Testis (tissue), 3 donors: Measurements from ENCODE around the gene RSBN1L. TPM values are rescaled to one million over a fixed set of nuclear protein-coding genes. Genes with fewer than 3 reads are reported as not detected.
A peak's percentile ranks its signal among the peaks of the same experiment; 100 is the strongest.

Experiments
- DNase-seq: peaks from one replicate; pipeline ENCODE4 v3.0.0-alpha.2; 2019
- H3K27ac ChIP-seq, 2 donors: fragments of 200-600 bp; sonication (generic); one replicate each; pipeline ENCODE4 v1.5.1; 2019
- H3K27me3 ChIP-seq: fragments of 200-600 bp; sonication (generic); one replicate; pipeline ENCODE4 v1.5.1; 2019
- H3K36me3 ChIP-seq: fragments of 200-600 bp; sonication (generic); one replicate; pipeline ENCODE4 v1.5.1; 2017; ENCODE audit warnings: low read depth; ENCODE audit errors: missing control alignments
- H3K4me1 ChIP-seq: fragments of 200-600 bp; sonication (generic); one replicate; pipeline ENCODE4 v1.5.1; 2019
- H3K4me3 ChIP-seq, 2 donors: fragments of 200-600 bp; sonication (generic); one replicate each; pipeline ENCODE4 v1.5.1; 2017 to 2019
- H3K9me3 ChIP-seq: fragments of 200-600 bp; sonication (generic); one replicate; pipeline ENCODE4 v1.5.1; 2017
- CTCF ChIP-seq, 3 experiments: fragments of 450-650 bp in 2 of 3; fragments of 200-600 bp in 1 of 3; sonication (generic) in 1 of 3; IDR thresholded peaks; one replicate each; pipeline ENCODE4 v1.5.1; 2016 to 2019; ENCODE audit warnings: antibody characterized with exemption in 3 of 3, mild to moderate bottlenecking in 2 of 3, moderate library complexity in 1 of 3
- POLR2A ChIP-seq: fragments of 450-650 bp; IDR thresholded peaks from one replicate; pipeline ENCODE4 v1.6.1; 2017; ENCODE audit warnings: antibody characterized with exemption, mild to moderate bottlenecking, moderate library complexity
- WGBS, 2 donors: methylation state at CpG; one replicate each; pipeline ENCODE4 v1.1.5; 2018; 5-methylcytosine and 5-hydroxymethylcytosine counted together
- intact Hi-C: fragments of 100-400 bp; cut with DNase I; formaldehyde crosslinking; loops from one replicate; pipeline ENCODE4 v1.15.1; 2023; ENCODE audit warnings: low total_unique reads
- polyA plus RNA-seq: library from polyadenylated mRNA; stranded (reverse); fragments of 350-450 nt; fragmentation: Illumina TruSeq; extraction: RNeasy Lipid Tissue Mini Kit (QIAGEN cat#74804); gene quantifications from one replicate; pipeline ENCODE4 v1.2.3, GENCODE V29; 2014; ENCODE audit warnings: low read depth, low replicate concordance; ENCODE audit not compliant: insufficient read depth
- total RNA-seq, 2 donors: library from RNA; depleted of rRNA; stranded (reverse); fragments of >200 nt; gene quantifications; one replicate each; pipeline ENCODE4 v1.2.3, GENCODE V29; 2016

The RSBN1L gene
- total and polyA plus RNA-seq, 3 donors from 2014 or later, result 33.0 to 40.1 (median 38.1) TPM

- Histone ChIP-seq H3K4me3 (no peak overlapping the region), H3K27ac (no peak overlapping the region), H3K36me3 (no peaks in the 10 kb centered on the region), H3K4me1 (peaks cover 6% of the 10 kb centered on the region), H3K27me3 (no peaks in the 10 kb centered on the region), H3K9me3 (no peaks in the 10 kb centered on the region)
- intact Hi-C loops, result no loop called here
- no peak for TF ChIP-seq CTCF (IDR thresholded peaks at IDR 0.05)
- no peak for TF ChIP-seq POLR2A
- 94 to 95% methylated on average over 14 of the region's 14 CpGs for WGBS, 2 donors
- DNase-seq, result no peak
These were observed 2.3 kb upstream of the RSBN1L start for GRCh38 chr7:77693830-77694583.

- Histone ChIP-seq H3K27ac (peak overlapping the region; percentile 98 to 99), H3K36me3 (no peaks in the 10 kb centered on the region), H3K27me3 (no peaks in the 10 kb centered on the region), H3K4me3 (peak overlapping the region; percentile 89 to 100), H3K4me1 (peaks cover 11% of the 10 kb centered on the region), H3K9me3 (no peaks in the 10 kb centered on the region)
- DNase-seq, result peak; percentile 78
- intact Hi-C loops, result no loop called here
- 0 to 1% methylated on average over 26 to 66 of the region's 67 CpGs for WGBS, 2 donors
- TF ChIP-seq POLR2A (no peak), CTCF (IDR thresholded peaks at IDR 0.05) (no peak)
These were observed 630 bp downstream of the RSBN1L start for GRCh38 chr7:77696643-77697534.

- Histone ChIP-seq H3K27me3 (no peaks in the 10 kb centered on the region), H3K36me3 (no peaks in the 10 kb centered on the region), H3K4me1 (peaks cover 11% of the 10 kb centered on the region), H3K27ac (peak overlapping the region; percentile 98 to 99), H3K9me3 (no peaks in the 10 kb centered on the region), H3K4me3 (peak overlapping the region; percentile 89 to 100)
- intact Hi-C loops, result no loop called here
- 0% methylated on average over 10 of the region's 10 CpGs for WGBS, 2 donors
- TF ChIP-seq POLR2A, result no peak
- TF ChIP-seq CTCF (IDR thresholded peaks at IDR 0.05), result no peak
- DNase-seq, result no peak
These were observed 1.2 kb downstream of the RSBN1L start for GRCh38 chr7:77697535-77697831.

- Histone ChIP-seq H3K9me3 (no peaks in the 10 kb centered on the region), H3K4me3 (peak overlapping the region; percentile 89 to 100), H3K4me1 (peaks cover 11% of the 10 kb centered on the region), H3K27ac (peak overlapping the region; percentile 6 to 99), H3K36me3 (no peaks in the 10 kb centered on the region), H3K27me3 (no peaks in the 10 kb centered on the region)
- TF ChIP-seq POLR2A (no peak), CTCF (IDR thresholded peaks at IDR 0.05) (no peak)
- no peak for DNase-seq
- intact Hi-C loops, result no loop called here
These were observed 1.9 kb downstream of the RSBN1L start for GRCh38 chr7:77698042-77698625.
